Left cardiac atrium (tissue), 4 donors: ENCODE measurements around the gene DOCK2. TPM values are rescaled to one million over a fixed set of nuclear protein-coding genes. Genes with fewer than 3 reads are reported as not detected.
A peak's percentile ranks its signal among the peaks of the same experiment; 100 is the strongest.
"Not testable (repeated sequence)": the region's sequence is repeated elsewhere in the genome, so short reads cannot be mapped to it uniquely, and the experiment has no call there.

ENCODE experiments used
- ATAC-seq, 2 donors: fragments of 200-7000 bp; cut with Tn5 transposase; one replicate each; pipeline ENCODE4 v1.9.1; 2020; ENCODE audit warnings: mild to moderate bottlenecking in 2 of 2, moderate library complexity in 2 of 2
- DNase-seq: peaks from one replicate; pipeline ENCODE4 v3.0.0-alpha.2; 2020
- intact Hi-C, 2 donors: fragments of 100-400 bp; cut with DNase I; formaldehyde crosslinking; loops; one replicate each; pipeline versions ENCODE4 v1.14.1 to v1.15.1; 2022 to 2023
- total RNA-seq, 2 donors: library from RNA; stranded (reverse); fragmentation: NEBNext Ultra II Directional; extraction: Animal tissue kit (Norgen Biotek cat#: 25700); gene quantifications; one replicate each; pipeline ENCODE4 v1.2.1, GENCODE V29; 2021
- donor health status: DM: no; HTN: yes; CAD: no.
- donor health status: DM: no; HTN: yes; CAD: no; lungs with severe emphysema.
- donor health status: DM: yes; HTN: yes; CAD: no.
- donor health status: Dilated cardiomyopathy.

The DOCK2 gene
- total RNA-seq, 2 donors from 2014 or later = 12.1 to 17.2 TPM

- ATAC-seq (no peak), DNase-seq (no peak)
- intact Hi-C loops = no loop called here
Measured at GRCh38 chr5:169635936-169636335, 1.1 kb upstream of the DOCK2 start.

GRCh38 chr5:169636477-169637084, 494 bp upstream of the DOCK2 start:
- no peak for ATAC-seq

GRCh38 chr5:169637549-169638121, 560 bp downstream of the DOCK2 start:
- intact Hi-C loops = no loop called here
- ATAC-seq = peak; percentile 60
- peak; percentile 28 for DNase-seq

More at GRCh38 chr5:169636477-169637084, 494 bp upstream of the DOCK2 start:
- intact Hi-C loops = no loop called here
- DNase-seq = no peak

GRCh38 chr5:169641253-169641652, 4.2 kb downstream of the DOCK2 start:
- DNase-seq (no peak), ATAC-seq (no peak)
- intact Hi-C loops = no loop called here

- intact Hi-C loops = no loop called here
- DNase-seq (no peak), ATAC-seq (no peak)
Measured at GRCh38 chr5:169646856-169647255, 9.8 kb downstream of the DOCK2 start.

- intact Hi-C loops = no loop called here
- DNase-seq (no peak), ATAC-seq (peak in 1 of 2 donors; percentile 31)
Measured at GRCh38 chr5:169647566-169647965, 10.5 kb downstream of the DOCK2 start.

- intact Hi-C loops = no loop called here
- DNase-seq (peak; percentile 37), ATAC-seq (peak; percentile 49 to 89)
Measured at GRCh38 chr5:169648725-169649310, 11.7 kb downstream of the DOCK2 start.

GRCh38 chr5:169649486-169649885, 12.4 kb downstream of the DOCK2 start:
- intact Hi-C loops = no loop called here
- DNase-seq (no peak), ATAC-seq (no peak)

- intact Hi-C loops = no loop called here
- ATAC-seq (no peak), DNase-seq (no peak)
Measured at GRCh38 chr5:169650701-169651331, 13.7 kb downstream of the DOCK2 start.

- ATAC-seq (peak in 1 of 2 donors; percentile 38), DNase-seq (no peak)
- intact Hi-C loops = no loop called here
Measured at GRCh38 chr5:169651526-169651925, 14.5 kb downstream of the DOCK2 start.

- DNase-seq = peak; percentile 30
- intact Hi-C loops = no loop called here
- ATAC-seq = peak; percentile 46 to 76
Measured at GRCh38 chr5:169652057-169652456, 15.0 kb downstream of the DOCK2 start.

- ATAC-seq (no peak), DNase-seq (no peak)
- intact Hi-C loops = no loop called here
Measured at GRCh38 chr5:169653091-169653490, 16.0 kb downstream of the DOCK2 start.

- DNase-seq (no peak), ATAC-seq (no peak)
Measured at GRCh38 chr5:169655353-169655752, 18.3 kb downstream of the DOCK2 start.

GRCh38 chr5:169656125-169656901, 19.2 kb downstream of the DOCK2 start:
- intact Hi-C loops = no loop called here
- DNase-seq = no peak
- ATAC-seq = no peak

More at GRCh38 chr5:169655353-169655752, 18.3 kb downstream of the DOCK2 start:
- intact Hi-C loops = no loop called here

GRCh38 chr5:169657127-169657526, 20.1 kb downstream of the DOCK2 start:
- ATAC-seq (no peak), DNase-seq (no peak)
- intact Hi-C loops = no loop called here

GRCh38 chr5:169662451-169662850, 25.4 kb downstream of the DOCK2 start:
- intact Hi-C loops, ATAC-seq, DNase-seq: not testable (repeated sequence)

- no peak for DNase-seq
- ATAC-seq = no peak
- intact Hi-C loops = no loop called here
Measured at GRCh38 chr5:169663537-169663936, 26.5 kb downstream of the DOCK2 start.

GRCh38 chr5:169666365-169666764, 29.3 kb downstream of the DOCK2 start:
- ATAC-seq (no peak), DNase-seq (no peak)
- intact Hi-C loops = no loop called here

- no peak for ATAC-seq
- intact Hi-C loops = no loop called here
Measured at GRCh38 chr5:169667896-169668674, 31.0 kb downstream of the DOCK2 start.

More at GRCh38 chr5:169667896-169668674, 31.0 kb downstream of the DOCK2 start:
- no peak for DNase-seq
